GM12878 (cell line): ENCODE data around the gene MYOZ2. TPM values are rescaled to one million over a fixed set of nuclear protein-coding genes. Genes with fewer than 3 reads are reported as not detected.

Source experiments
- ATAC-seq: fragments of 200-7000 bp; cut with Tn5 transposase; 3 replicates; pipeline ENCODE4 v1.9.1; 2020; ENCODE audit warnings: mild to moderate bottlenecking, moderate library complexity
- BruUV-seq: library from RNA; stranded (reverse); fragments of 400-500 nt; replicated peaks from 2 replicates; lab custom pipeline; 2021; lab: Mats Ljungman, UMichigan
- CTCF ChIA-PET: fragments of 300-600 bp; sonication (Branson Sonifier 250); formaldehyde crosslinking; extraction: SDS; loops from one replicate; lab custom pipeline; 2021; ENCODE audit warnings: inconsistent platforms; lab: Yijun Ruan, JAX
- POLR2A ChIA-PET: fragments of 350-600 bp; formaldehyde crosslinking; extraction: SDS; loops from one replicate; lab custom pipeline; 2021; ENCODE audit warnings: inconsistent platforms; lab: Charles Lee
- RAD21 ChIA-PET: fragments of 300-600 bp; sonication (Branson Sonifier 250); formaldehyde crosslinking; loops from one replicate; lab custom pipeline; 2023; ENCODE audit warnings: antibody characterized with exemption; ENCODE audit not compliant: unreplicated experiment; lab: Charles Lee
- SMC1A ChIA-PET: fragments of 300-600 bp; sonication (Branson Sonifier 250); formaldehyde crosslinking; loops from one replicate; lab custom pipeline; 2023; ENCODE audit not compliant: unreplicated experiment, uncharacterized antibody; lab: Charles Lee
- DNase-seq: peaks from one replicate; pipeline ENCODE4 v3.0.0-alpha.2; 2011; ENCODE audit warnings: low read depth, low spot score
- FAIRE-seq: peaks from 3 replicates; lab custom pipeline; 2011; peaks lifted over from hg19 to GRCh38; lab: Jason Lieb, UNC
- H2AFZ ChIP-seq: 2 replicates; pipeline ENCODE4 v1.6.0; 2011; ENCODE audit warnings: low read depth, low read length, control low read depth; ENCODE audit not compliant: control insufficient read depth
- H3K27ac ChIP-seq: 2 replicates; pipeline ENCODE4 v1.5.1; 2011; ENCODE audit warnings: control low read depth; ENCODE audit not compliant: control insufficient read depth, insufficient read depth
- H3K27me3 ChIP-seq, 2 experiments: replicated peaks in 1 of 2; 2 replicates each; pipeline versions ENCODE4 v1.6.0 to v1.6.1; 2011; ENCODE audit warnings: low read length in 1 of 2; ENCODE audit not compliant: control insufficient read depth in 2 of 2, insufficient read depth in 2 of 2
- H3K36me3 ChIP-seq, 2 experiments: 2 replicates each; pipeline ENCODE4 v1.5.1; 2011; ENCODE audit warnings: low read length in 1 of 2; ENCODE audit not compliant: control insufficient read depth in 2 of 2, insufficient read depth in 2 of 2
- H3K4me1 ChIP-seq: 2 replicates; pipeline ENCODE4 v1.6.1; 2011; ENCODE audit warnings: mild to moderate bottlenecking, low read length, moderate library complexity, mixed read lengths; ENCODE audit not compliant: control insufficient read depth, insufficient read depth
- H3K4me2 ChIP-seq: 2 replicates; pipeline ENCODE4 v1.6.0; 2011; ENCODE audit warnings: control low read depth; ENCODE audit not compliant: control insufficient read depth, insufficient read depth
- H3K4me3 ChIP-seq: fragments of 200-600 bp; sonication (generic); 2 replicates; pipeline ENCODE4 v1.5.1; 2016
- H3K79me2 ChIP-seq: 2 replicates; pipeline ENCODE4 v1.6.0; 2011; ENCODE audit warnings: low read length; ENCODE audit not compliant: control insufficient read depth, insufficient read depth
- H3K9ac ChIP-seq: 2 replicates; pipeline ENCODE4 v1.8.0; 2011; ENCODE audit warnings: low read length, control low read depth, mixed read lengths; ENCODE audit not compliant: control insufficient read depth, insufficient read depth
- H3K9me3 ChIP-seq: replicated peaks from 3 replicates; pipeline ENCODE4 v1.5.1; 2011; ENCODE audit warnings: mild to moderate bottlenecking, low read length; ENCODE audit not compliant: control insufficient read depth, insufficient read depth
- H4K20me1 ChIP-seq: 2 replicates; pipeline ENCODE4 v1.6.0; 2011; ENCODE audit not compliant: control insufficient read depth, insufficient read depth
- BCL3 ChIP-seq: IDR thresholded peaks from 2 replicates; pipeline ENCODE4 v1.6.1; 2011; ENCODE audit warnings: borderline replicate concordance, low read depth, mild to moderate bottlenecking, moderate library complexity, low read length; ENCODE audit not compliant: insufficient read depth, poor library complexity, severe bottlenecking
- CBX5 ChIP-seq: sonication (generic); IDR thresholded peaks from 2 replicates; pipeline ENCODE4 v1.6.1; 2016; ENCODE audit warnings: low read depth, moderate library complexity, mild to moderate bottlenecking, inconsistent platforms
- CREM ChIP-seq: IDR thresholded peaks from 2 replicates; pipeline ENCODE4 v1.6.1; 2014; ENCODE audit warnings: antibody characterized with exemption, low read depth
- EP300 ChIP-seq, 2 experiments: fragments of 150-350 bp in 1 of 2; IDR thresholded peaks; 2 replicates each; pipeline ENCODE4 v1.6.1; 2011 to 2012; ENCODE audit warnings: low read depth in 2 of 2, low read length in 2 of 2, borderline replicate concordance in 1 of 2, improper control_type of control experiment in 1 of 2, inconsistent platforms in 1 of 2; ENCODE audit not compliant: control insufficient read depth in 1 of 2
- ESRRA ChIP-seq: IDR thresholded peaks from 2 replicates; pipeline ENCODE4 v1.6.1; 2012; ENCODE audit warnings: mild to moderate bottlenecking, low read length, improper control_type of control experiment
- FOXM1 ChIP-seq: IDR thresholded peaks from 2 replicates; pipeline ENCODE4 v1.6.1; 2012; ENCODE audit warnings: low read depth, mild to moderate bottlenecking, inconsistent platforms, low read length, moderate library complexity
- GABPA ChIP-seq: IDR thresholded peaks from 2 replicates; pipeline ENCODE4 v1.6.1; 2014; ENCODE audit warnings: antibody characterized with exemption, low read depth, mild to moderate bottlenecking, inconsistent platforms
- HSF1 ChIP-seq: fragments of 150-350 bp; IDR thresholded peaks from 2 replicates; pipeline ENCODE4 v1.6.1; 2014; ENCODE audit warnings: mild to moderate bottlenecking, low read depth, low read length
- IRF5 ChIP-seq: fragments of 450-650 bp; IDR thresholded peaks from 2 replicates; pipeline ENCODE4 v1.6.1; 2017; ENCODE audit warnings: borderline replicate concordance
- KLF5 ChIP-seq: fragments of 450-650 bp; IDR thresholded peaks from 2 replicates; pipeline ENCODE4 v1.6.1; 2014; ENCODE audit warnings: mild to moderate bottlenecking; ENCODE audit not compliant: partially characterized antibody
- MLLT1 ChIP-seq: fragments of 450-650 bp; IDR thresholded peaks from 2 replicates; pipeline ENCODE4 v1.6.1; 2016; ENCODE audit warnings: mild to moderate bottlenecking
- MYC ChIP-seq: IDR thresholded peaks from 2 replicates; pipeline ENCODE4 v1.6.1; 2011; ENCODE audit warnings: mild to moderate bottlenecking, low read length, moderate library complexity, inconsistent platforms; ENCODE audit not compliant: insufficient read depth, insufficient replicate concordance, insufficient read length, severe bottlenecking
- NBN ChIP-seq: fragments of 450-650 bp; IDR thresholded peaks from 2 replicates; pipeline ENCODE4 v1.6.1; 2016
- PKNOX1 ChIP-seq: fragments of 450-650 bp; IDR thresholded peaks from 2 replicates; pipeline ENCODE4 v1.6.1; 2016; ENCODE audit warnings: mild to moderate bottlenecking
- SPI1 ChIP-seq: IDR thresholded peaks from 2 replicates; pipeline ENCODE4 v1.6.1; 2011; ENCODE audit warnings: low read depth, mild to moderate bottlenecking, low read length, moderate library complexity, borderline replicate concordance; ENCODE audit not compliant: insufficient read depth
- ZNF274 ChIP-seq: IDR thresholded peaks from one replicate; pipeline ENCODE4 v1.8.0; 2011; ENCODE audit not compliant: insufficient read length, insufficient read depth
- WGBS: methylation state at CpG from one replicate; pipeline ENCODE4 v1.1.6; 2016; ENCODE audit warnings: low lambda C conversion rate; ENCODE audit not compliant: insufficient replicate concordance, insufficient coverage; ENCODE audit errors: missing lambda C conversion rate; 5-methylcytosine and 5-hydroxymethylcytosine counted together
- in situ Hi-C: fragments of 300-500 bp; cut with MboI; formaldehyde crosslinking; loops from 9 replicates; pipeline ENCODE4 v1.14.3; 2018; ENCODE audit warnings: mixed read lengths
- intact Hi-C: fragments of 100-400 bp; cut with micrococcal nuclease; formaldehyde crosslinking; loops from one replicate; pipeline ENCODE4 v1.14.2; 2022; ENCODE audit not compliant: unreplicated experiment
- polyA plus RNA-seq, 11 experiments: library from polyadenylated mRNA; depleted of rRNA in 4 of 11; unstranded in 6 of 11; stranded (reverse) in 5 of 11; fragments of >200 nt; fragmentation: Nextera tagmentation in 4 of 11; fragmentation: Illumina TruSeq in 1 of 11; extraction: Ambion mirVana in 4 of 11; extraction: Trizol in 1 of 11; gene quantifications; 1 replicate in 1 of 11; 2 replicates in 10 of 11; pipeline versions ENCODE4 v1.2.1 to v1.2.3, GENCODE V29; 2011 to 2016; ENCODE audit warnings: inconsistent platforms in 2 of 11, missing spikeins in 2 of 11, low read depth in 1 of 11
- total RNA-seq, 4 experiments: library from RNA; depleted of rRNA in 3 of 4; stranded (reverse); fragments of >200 nt in 3 of 4; fragmentation: Illumina TruSeq in 1 of 4; extraction: Trizol in 1 of 4; gene quantifications; 2 replicates each; pipeline versions ENCODE4 v1.2.1 to v1.2.3, GENCODE V29; 2013 to 2021

MYOZ2 gene
- total and polyA plus RNA-seq, 10 of the 15 experiments (the other 5 are each of a cell fraction or from before 2014, with no cell fraction given), result not detected

GRCh38 chr4:119099227-119099810 is 36.3 kb upstream of the MYOZ2 start:
- DNase-seq (no peak), ATAC-seq (no peak), FAIRE-seq (no peak)
- Histone ChIP-seq H3K9me3 (no peaks in the 10 kb centered on the region), H3K27me3 (no peaks in the 10 kb centered on the region), H3K4me3 (no peak overlapping the region), H3K9ac (no peak overlapping the region), H3K4me2 (no peak overlapping the region), H3K4me1 (no peaks in the 10 kb centered on the region), H2AFZ (no peak overlapping the region), H3K79me2 (no peaks in the 10 kb centered on the region), H3K36me3 (no peaks in the 10 kb centered on the region), H4K20me1 (no peaks in the 10 kb centered on the region), H3K27ac (no peak overlapping the region)
- no peak for TF ChIP-seq KLF5
- no peak for TF ChIP-seq FOXM1
- no peak for TF ChIP-seq BCL3
- no peak for TF ChIP-seq GABPA
- TF ChIP-seq ZNF274, result no peak
- TF ChIP-seq CREM, result no peak
- TF ChIP-seq SPI1, result no peak
- no peak for TF ChIP-seq HSF1
- no peak for TF ChIP-seq NBN
- no peak for TF ChIP-seq PKNOX1
- TF ChIP-seq CBX5, result no peak
- no peak for TF ChIP-seq EP300 (IDR thresholded peaks at IDR 0.05; ENCODE audit: borderline replicate concordance in 1 of 2, control insufficient read depth in 1 of 2, low read depth in 2 of 2, low read length in 2 of 2)
- TF ChIP-seq IRF5, result no peak
- no peak for TF ChIP-seq MYC
- no peak for TF ChIP-seq MLLT1
- no peak for TF ChIP-seq ESRRA
- no TSS peak for BruUV-seq
- WGBS, result 94% methylated on average over 1 of the region's 1 CpG
- intact Hi-C loops, result no loop called here
- ChIA-PET POLR2A (no interaction called here), RAD21 (no interaction called here), CTCF (no interaction called here), SMC1A (no interaction called here)
- in situ Hi-C loops, result no loop called here
